Activated CD4-positive, alpha-beta T cell treated with anti-CD3 and anti-CD28 coated beads, Interleukin-2, amount 10 ng/mL, durations not matched to agents 7 days and 5 days (primary cell): Measurements from ENCODE around the gene GDF11. TPM values are rescaled to one million over a fixed set of nuclear protein-coding genes. Genes with fewer than 3 reads are reported as not detected.

Experiments
- CTCF ChIA-PET: fragments of 350-600 bp; sonication (Branson Sonifier 250); formaldehyde crosslinking; loops from one replicate; lab custom pipeline; 2021; ENCODE audit warnings: antibody characterized with exemption; lab: Charles Lee
- POLR2A ChIA-PET: fragments of 350-600 bp; sonication (Branson Sonifier 250); formaldehyde crosslinking; loops from one replicate; lab custom pipeline; 2021; ENCODE audit warnings: antibody characterized with exemption; lab: Charles Lee
- DNase-seq: peaks from one replicate; pipeline ENCODE4 v3.0.0-alpha.2; 2020
- H3K27ac Mint-ChIP-seq: one replicate; pipeline ENCODE4 v1.8.0; 2021; ENCODE audit warnings: mild to moderate bottlenecking, moderate library complexity, mixed read lengths
- H3K27me3 Mint-ChIP-seq: one replicate; pipeline ENCODE4 v1.8.0; 2021; ENCODE audit warnings: mixed read lengths
- H3K36me3 Mint-ChIP-seq: one replicate; pipeline ENCODE4 v1.8.0; 2021; ENCODE audit warnings: low read depth, mixed read lengths
- H3K4me1 Mint-ChIP-seq: one replicate; pipeline ENCODE4 v1.8.0; 2021; ENCODE audit warnings: mixed read lengths
- H3K4me3 Mint-ChIP-seq: one replicate; pipeline ENCODE4 v1.8.0; 2021; ENCODE audit warnings: mild to moderate bottlenecking, moderate library complexity, mixed read lengths
- H3K9me3 Mint-ChIP-seq: one replicate; pipeline ENCODE4 v1.8.0; 2021; ENCODE audit warnings: mixed read lengths
- total RNA-seq, 2 experiments: library from RNA; stranded (reverse); gene quantifications; one replicate each; pipeline ENCODE4 v1.2.3, GENCODE V29; 2021

GDF11 gene
- total RNA-seq, 2 experiments from 2014 or later: 9.7 to 10.4 TPM

DNA sequence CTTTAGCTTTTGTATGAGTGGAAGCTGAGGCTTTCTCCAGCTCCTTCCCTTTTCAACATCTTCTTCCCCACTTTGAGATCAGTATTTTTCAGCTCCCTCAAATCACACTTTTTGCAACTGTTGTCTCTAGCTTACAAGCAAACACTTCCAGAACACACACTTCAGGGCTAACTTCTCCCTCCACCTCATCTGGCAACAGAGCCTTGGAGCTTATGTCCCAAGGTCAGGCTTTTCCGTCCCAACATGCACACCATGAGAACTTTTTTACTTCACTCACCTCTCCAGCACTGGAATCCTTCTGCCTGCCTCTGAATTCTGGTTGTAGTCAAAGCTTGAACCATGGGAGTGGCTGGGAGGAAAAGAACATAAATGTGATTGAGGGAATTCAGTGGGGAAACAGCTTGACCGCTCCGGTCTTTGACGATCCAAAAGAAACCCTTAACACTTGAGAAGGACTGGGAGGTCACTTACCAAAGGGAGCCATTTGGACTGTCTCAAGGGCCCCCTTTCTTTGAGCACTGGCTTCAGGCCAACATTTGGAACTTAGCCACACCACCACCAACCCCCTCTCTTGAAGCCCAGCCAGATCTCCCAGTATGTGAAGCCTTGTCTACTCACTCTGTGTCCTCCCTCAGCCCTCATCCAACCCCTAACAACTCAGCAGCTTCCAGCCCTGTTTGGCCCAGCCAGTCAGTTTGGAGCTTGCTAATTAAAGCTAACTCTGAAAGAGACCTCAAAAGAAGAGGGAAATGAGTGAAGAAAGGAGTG lies 31.0 kb upstream of the GDF11 start:
- DNase-seq: no peak
- ChIA-PET POLR2A (interaction anchor here (0.6 kb wide), 1 partner anchor 72 kb away, joined by 5 read pairs; no protein-coding TSS in a partner anchor), CTCF (interaction anchor here (1.5 kb wide), 1 partner anchor 13 kb away, joined by 7 read pairs; no protein-coding TSS in a partner anchor)
- Mint-ChIP-seq H3K27me3 (peaks cover 45% of the 10 kb centered on the region), H3K27ac (no peak overlapping the region), H3K4me3 (no peak overlapping the region), H3K9me3 (no peaks in the 10 kb centered on the region), H3K36me3 (peaks cover 3% of the 10 kb centered on the region), H3K4me1 (peaks cover 31% of the 10 kb centered on the region)

DNA sequence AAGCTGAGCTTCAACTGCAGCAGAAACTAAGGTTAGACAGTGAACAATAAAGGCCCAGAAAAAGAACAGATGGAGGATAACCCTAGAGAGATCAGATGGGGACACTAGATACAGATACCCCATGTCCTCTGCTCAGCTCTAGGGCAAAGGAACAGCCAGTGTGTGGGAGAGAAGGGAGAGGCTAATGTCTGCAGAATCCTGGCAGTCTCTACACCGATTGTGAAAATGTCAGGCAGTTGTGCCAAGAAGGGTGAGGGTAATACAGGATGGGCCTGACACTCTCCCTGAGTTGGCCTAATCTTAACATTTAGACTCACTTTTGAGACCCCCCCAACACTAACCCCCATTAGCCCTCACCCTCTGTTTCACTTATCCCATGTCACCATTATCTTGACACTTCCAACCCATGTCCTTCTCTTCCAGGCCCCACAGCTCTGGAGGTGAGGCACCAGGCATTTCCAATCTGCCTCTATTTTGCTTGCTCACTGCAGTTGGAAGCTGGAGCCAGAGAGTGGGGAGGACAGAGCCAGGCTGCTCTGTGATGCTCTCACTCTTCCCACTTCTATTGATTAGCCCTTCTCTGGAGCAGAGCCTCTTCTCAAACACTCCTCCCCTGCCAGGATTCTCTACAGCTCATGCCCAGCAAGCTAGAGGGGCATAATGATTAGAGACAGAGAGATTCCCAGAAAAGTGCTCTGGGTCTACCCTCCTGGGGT lies 30.1 kb upstream of the GDF11 start:
- CTCF ChIA-PET: interaction anchor here (1.5 kb wide), 1 partner anchor 12 kb away, joined by 7 read pairs; no protein-coding TSS in a partner anchor
- Mint-ChIP-seq H3K9me3 (no peaks in the 10 kb centered on the region), H3K36me3 (peaks cover 11% of the 10 kb centered on the region), H3K4me3 (no peak overlapping the region), H3K27me3 (peaks cover 41% of the 10 kb centered on the region), H3K27ac (no peak overlapping the region), H3K4me1 (peaks cover 35% of the 10 kb centered on the region)
- no peak for DNase-seq
- POLR2A ChIA-PET: interaction anchor here (0.6 kb wide), 1 partner anchor 73 kb away, joined by 5 read pairs; no protein-coding TSS in a partner anchor

DNA sequence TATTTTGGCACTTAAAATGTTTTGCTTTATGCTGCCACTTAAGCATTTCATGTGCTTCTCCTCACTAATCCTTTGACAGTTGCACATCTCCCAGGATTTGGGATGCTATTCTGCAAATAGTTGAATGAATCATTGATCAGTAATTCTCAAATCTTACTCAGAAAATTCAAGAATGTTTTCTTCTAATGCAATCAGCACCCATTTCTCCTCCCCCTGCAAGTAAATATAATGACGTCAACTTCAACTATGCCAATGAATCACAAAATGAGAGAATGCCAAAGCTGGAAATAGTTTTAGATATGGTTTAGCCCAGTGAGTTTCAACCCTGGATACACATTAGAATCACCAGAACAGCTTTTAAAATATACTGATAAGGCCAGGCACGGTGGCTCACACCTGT lies 29.2 kb upstream of the GDF11 start:
- H3K27me3 Mint-ChIP-seq: peaks cover 34% of the 10 kb centered on the region
- no peaks in the 10 kb centered on the region for H3K9me3 Mint-ChIP-seq
- ChIA-PET CTCF (no interaction called here), POLR2A (no interaction called here)
- peaks cover 37% of the 10 kb centered on the region for H3K4me1 Mint-ChIP-seq
- DNase-seq: no peak
- no peak overlapping the region for H3K4me3 Mint-ChIP-seq
- peaks cover 20% of the 10 kb centered on the region for H3K36me3 Mint-ChIP-seq
- H3K27ac Mint-ChIP-seq: no peak overlapping the region

DNA sequence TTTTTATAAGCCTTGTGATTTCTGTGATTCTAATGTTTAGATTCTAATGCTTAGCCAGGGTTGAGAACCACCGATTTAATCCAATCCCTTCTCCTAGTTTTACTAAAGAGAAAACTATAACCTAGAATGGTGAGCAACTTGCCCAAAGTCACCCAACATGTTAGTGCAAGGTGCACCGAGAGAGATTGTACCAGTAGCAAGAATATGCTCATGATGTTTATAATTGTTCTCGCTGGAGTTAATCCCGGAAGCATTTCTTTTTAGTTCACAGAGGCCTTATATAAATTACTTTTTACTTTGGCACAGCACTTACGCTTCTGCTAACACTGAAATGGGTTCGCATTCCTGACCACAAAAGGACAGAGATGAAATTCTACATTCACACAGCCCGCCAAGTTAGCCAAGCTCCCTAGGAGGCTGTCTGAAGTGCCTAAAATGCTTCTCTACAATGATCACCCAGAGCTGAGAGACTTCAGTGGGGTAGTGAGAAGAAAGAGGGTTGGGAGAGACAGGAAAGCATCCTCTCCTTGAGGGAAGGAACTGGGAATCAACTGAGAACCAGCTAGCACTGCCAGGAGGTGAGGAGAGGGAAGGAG lies 27.7 kb upstream of the GDF11 start:
- no peak for DNase-seq
- Mint-ChIP-seq H3K27ac (peak overlapping the region; percentile 95), H3K4me1 (peaks cover 39% of the 10 kb centered on the region), H3K27me3 (peaks cover 22% of the 10 kb centered on the region), H3K9me3 (no peaks in the 10 kb centered on the region), H3K4me3 (peak overlapping the region; percentile 91), H3K36me3 (peaks cover 25% of the 10 kb centered on the region)
- POLR2A ChIA-PET: interaction anchor here (1.0 kb wide), 2 partner anchors 9 to 10 kb away, joined by 4 to 5 read pairs; no protein-coding TSS in a partner anchor
- CTCF ChIA-PET: interaction anchor here (1.0 to 9.0 kb wide), 9 partner anchors 9 to 210 kb away, joined by 3 to 75 read pairs (median 5); partner anchors contain the start of gene CD63

DNA sequence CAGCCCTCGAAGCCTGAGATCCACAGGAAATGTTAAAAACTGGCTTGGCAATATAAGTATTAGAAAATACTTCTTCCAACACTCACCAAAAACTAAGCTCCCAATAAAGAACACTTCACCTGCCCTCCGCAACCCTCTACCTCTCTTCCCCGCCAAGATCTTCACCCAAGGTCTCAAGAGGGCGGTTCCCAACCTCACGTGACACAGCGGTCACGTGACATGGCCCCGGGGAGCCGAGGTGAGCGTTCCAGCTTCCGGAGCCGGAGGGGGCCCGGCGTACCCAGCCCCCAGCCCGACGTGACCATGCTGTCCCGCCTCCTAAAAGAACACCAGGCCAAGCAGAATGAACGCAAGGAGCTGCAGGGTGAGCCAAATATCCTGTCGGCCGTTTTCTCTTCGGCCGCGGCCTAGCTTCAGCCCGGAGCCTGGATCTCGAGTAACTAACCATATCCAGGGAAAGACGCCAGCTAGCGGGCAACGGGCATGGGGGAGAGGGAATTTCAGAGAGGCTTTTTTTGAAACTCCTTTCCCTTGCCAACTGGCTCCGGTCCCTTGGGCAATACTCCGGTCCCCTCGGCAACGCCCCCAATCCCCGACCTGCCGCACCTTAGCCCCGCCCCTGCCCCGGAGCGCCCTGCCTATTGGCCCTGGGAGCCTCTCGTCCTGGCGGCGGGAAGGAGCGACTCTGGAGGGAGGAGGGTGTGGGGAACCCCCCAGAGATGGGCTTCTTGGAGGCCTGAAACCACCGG lies 26.9 kb upstream of the GDF11 start, which contains the start of gene BLOC1S1:
Gene BLOC1S1, plus strand, starts transcription at position 214 of the 749 bp plus-strand sequence. Its CDS starts 6 bp downstream, at position 220.
- peak within 1 kb of the TSS; percentile 95 for H3K27ac Mint-ChIP-seq
- peaks cover 26% of the 10 kb centered on the region for H3K36me3 Mint-ChIP-seq
- peaks cover 17% of the 10 kb centered on the region for H3K27me3 Mint-ChIP-seq
- H3K9me3 Mint-ChIP-seq: no peaks in the 10 kb centered on the region
- peak; percentile 95 for DNase-seq
- peak within 1 kb of the TSS; percentile 91 for H3K4me3 Mint-ChIP-seq
- H3K4me1 Mint-ChIP-seq: peaks cover 46% of the 10 kb centered on the region
- ChIA-PET CTCF (interaction anchor here (0.8 to 9.0 kb wide), 11 partner anchors 9 to 1396 kb away, joined by 3 to 75 read pairs (median 4); partner anchors contain the start of gene CD63), POLR2A (interaction anchor here (1.0 kb wide), 2 partner anchors 9 to 10 kb away, joined by 4 to 5 read pairs; no protein-coding TSS in a partner anchor)

DNA sequence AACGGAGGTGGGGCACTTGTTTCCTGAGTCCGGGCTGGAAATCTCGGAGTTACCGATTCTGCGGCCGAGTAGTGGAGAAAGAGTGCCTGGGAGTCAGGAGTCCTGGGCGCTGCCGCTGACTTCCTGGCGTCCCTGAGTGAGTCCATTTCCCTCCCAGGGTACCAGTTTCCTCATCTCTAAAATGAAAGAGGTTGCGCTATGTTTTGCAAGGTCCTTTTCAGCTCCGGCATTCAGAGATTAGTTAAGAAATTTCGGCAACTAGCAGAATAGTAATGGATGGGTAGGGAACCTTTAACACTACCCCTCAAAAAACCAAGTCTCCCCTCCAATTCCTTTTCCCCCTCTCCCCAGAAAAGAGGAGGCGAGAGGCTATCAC lies 26.4 kb upstream of the GDF11 start:
- peaks cover 46% of the 10 kb centered on the region for H3K4me1 Mint-ChIP-seq
- peaks cover 26% of the 10 kb centered on the region for H3K36me3 Mint-ChIP-seq
- ChIA-PET POLR2A (no interaction called here), CTCF (interaction anchor here (0.7 to 9.0 kb wide), 12 partner anchors 8 to 1396 kb away, joined by 3 to 75 read pairs (median 4); partner anchors contain the start of gene CD63)
- peak overlapping the region; percentile 91 for H3K4me3 Mint-ChIP-seq
- DNase-seq: no peak
- peak overlapping the region; percentile 95 for H3K27ac Mint-ChIP-seq
- no peaks in the 10 kb centered on the region for H3K9me3 Mint-ChIP-seq
- H3K27me3 Mint-ChIP-seq: peaks cover 16% of the 10 kb centered on the region

DNA sequence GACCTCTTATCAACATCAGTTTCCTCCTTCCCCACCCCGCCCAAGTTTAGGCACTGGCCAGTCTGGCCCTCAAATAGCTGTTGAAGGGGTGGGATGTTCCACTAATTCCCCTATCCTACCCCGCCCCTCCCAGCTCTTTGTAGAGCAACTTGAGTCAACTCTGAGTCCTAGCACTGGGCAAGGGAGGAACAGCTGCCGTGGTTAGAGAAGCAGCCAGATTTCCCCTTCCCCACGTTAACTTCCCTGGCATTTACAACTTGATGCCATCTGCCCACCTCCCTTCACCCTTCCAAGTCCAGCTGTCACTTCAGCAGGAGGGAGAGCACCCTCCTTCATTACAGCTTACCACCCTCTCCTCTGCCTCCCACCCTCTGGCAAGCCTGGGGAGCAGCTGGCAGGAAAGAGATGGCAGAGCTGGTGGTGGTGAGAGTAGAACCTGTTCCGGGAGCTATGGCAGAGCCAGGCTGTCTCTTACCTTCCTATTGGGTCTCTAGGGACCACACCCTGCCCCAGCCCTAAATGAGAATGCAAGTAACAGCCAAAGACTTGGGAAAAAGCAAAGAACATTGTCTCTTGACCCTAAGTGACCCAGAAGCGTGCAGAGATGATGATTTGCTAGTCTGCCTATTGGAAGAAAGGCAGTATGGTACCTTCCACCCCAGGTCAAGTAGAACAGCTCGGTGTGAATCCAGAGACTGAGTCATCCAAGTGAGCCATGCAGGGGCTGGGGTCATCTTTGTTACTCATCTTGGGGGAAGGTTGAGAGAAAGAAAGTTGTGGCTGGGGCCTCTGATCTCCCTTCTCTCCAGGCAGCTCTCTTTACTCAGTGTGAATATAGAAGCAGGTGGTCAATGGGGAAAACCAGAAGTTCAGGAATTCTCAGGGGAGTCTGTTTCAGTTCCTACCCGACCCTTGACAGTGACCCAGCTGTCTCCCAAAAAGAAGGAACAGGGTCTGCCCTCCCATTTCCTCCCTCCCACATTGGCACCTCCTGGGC lies 25.6 kb upstream of the GDF11 start:
- Mint-ChIP-seq H3K4me3 (peak overlapping the region; percentile 91), H3K36me3 (peaks cover 26% of the 10 kb centered on the region), H3K27ac (peak overlapping the region; percentile 95), H3K4me1 (peaks cover 46% of the 10 kb centered on the region), H3K9me3 (no peaks in the 10 kb centered on the region), H3K27me3 (peaks cover 11% of the 10 kb centered on the region)
- ChIA-PET CTCF (interaction anchor here (0.7 to 9.0 kb wide), 5 partner anchors 12 to 1395 kb away, joined by 3 to 75 read pairs (median 5); partner anchors contain the start of gene CD63), POLR2A (no interaction called here)
- no peak for DNase-seq

DNA sequence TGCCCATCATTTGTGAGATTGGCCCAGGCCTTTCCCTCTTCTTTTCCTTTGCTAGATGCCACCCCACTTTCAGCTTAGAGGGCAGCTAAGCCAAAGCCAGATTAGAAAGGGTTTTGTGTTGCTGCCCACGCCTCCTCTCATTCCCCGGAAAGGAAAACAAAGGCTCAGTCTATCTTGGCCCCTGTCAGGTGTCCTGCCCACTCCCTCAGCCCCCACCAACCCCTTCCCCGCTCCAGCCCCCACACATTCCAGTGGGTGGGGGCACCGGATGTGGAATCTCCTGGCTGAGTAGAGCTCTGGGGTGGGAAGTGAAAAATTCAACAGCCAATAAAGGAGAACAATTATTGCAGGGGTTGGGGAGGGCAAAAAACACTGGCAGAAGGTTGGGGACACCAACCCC lies 24.9 kb upstream of the GDF11 start:
- no peak for DNase-seq
- Mint-ChIP-seq H3K9me3 (no peaks in the 10 kb centered on the region), H3K4me3 (peak overlapping the region; percentile 91), H3K4me1 (peaks cover 46% of the 10 kb centered on the region), H3K27ac (peak overlapping the region; percentile 54), H3K36me3 (peaks cover 26% of the 10 kb centered on the region), H3K27me3 (peaks cover 4% of the 10 kb centered on the region)
- ChIA-PET POLR2A (no interaction called here), CTCF (interaction anchor here (3.6 to 9.0 kb wide), 2 partner anchors 11 to 20 kb away, joined by 17 to 75 read pairs; partner anchors contain the start of gene CD63)

DNA sequence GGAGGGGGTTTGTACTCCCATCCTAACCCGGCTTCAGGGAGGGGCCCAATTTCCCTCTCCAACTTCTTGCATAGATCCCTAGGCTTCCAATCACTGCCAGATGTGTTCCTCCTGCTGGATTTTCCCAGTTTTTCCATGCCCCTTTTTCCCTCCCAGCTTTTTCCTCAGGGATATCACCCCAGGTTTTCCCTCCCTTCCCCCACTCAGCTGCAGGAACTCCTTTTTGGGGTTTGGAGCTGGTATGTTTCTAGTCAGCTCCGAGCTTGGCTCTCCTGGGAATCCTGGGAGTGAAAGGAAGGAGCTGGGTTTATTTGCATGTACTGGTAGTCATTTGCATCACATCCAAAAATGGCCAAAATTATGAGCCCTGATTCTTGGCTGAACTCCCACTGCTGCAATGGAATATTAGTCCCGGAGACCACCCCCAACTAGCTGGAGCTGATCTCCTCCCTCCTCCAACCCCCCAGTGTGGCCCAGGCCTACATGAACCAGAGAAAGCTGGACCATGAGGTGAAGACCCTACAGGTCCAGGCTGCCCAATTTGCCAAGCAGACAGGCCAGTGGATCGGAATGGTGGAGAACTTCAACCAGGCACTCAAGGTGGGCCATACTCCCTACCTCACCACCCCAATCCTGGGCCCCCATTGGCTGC lies 24.2 kb upstream of the GDF11 start:
- ChIA-PET POLR2A (no interaction called here), CTCF (interaction anchor here (1.1 to 9.0 kb wide), 3 partner anchors 11 to 19 kb away, joined by 3 to 75 read pairs (median 17); partner anchors contain the start of gene CD63)
- H3K27ac Mint-ChIP-seq: peak overlapping the region; percentile 54
- H3K27me3 Mint-ChIP-seq: peaks cover 3% of the 10 kb centered on the region
- peaks cover 46% of the 10 kb centered on the region for H3K4me1 Mint-ChIP-seq
- DNase-seq: no peak
- H3K9me3 Mint-ChIP-seq: no peaks in the 10 kb centered on the region
- peaks cover 28% of the 10 kb centered on the region for H3K36me3 Mint-ChIP-seq
- H3K4me3 Mint-ChIP-seq: no peak overlapping the region

DNA sequence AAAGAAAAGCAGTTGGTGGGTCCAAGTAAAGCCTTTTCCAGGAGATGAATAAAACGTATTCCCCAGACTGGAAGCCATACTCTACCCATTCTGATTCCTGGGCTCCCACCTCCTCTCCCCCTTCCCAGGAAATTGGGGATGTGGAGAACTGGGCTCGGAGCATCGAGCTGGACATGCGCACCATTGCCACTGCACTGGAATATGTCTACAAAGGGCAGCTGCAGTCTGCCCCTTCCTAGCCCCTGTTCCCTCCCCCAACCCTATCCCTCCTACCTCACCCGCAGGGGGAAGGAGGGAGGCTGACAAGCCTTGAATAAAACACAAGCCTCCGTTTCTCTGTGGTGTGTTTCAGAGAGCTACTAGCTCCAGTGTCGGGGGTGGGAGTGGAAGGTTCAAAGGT lies 23.6 kb upstream of the GDF11 start:
- POLR2A ChIA-PET: no interaction called here
- Mint-ChIP-seq H3K27ac (no peak overlapping the region), H3K27me3 (peaks cover 3% of the 10 kb centered on the region), H3K36me3 (peaks cover 30% of the 10 kb centered on the region), H3K9me3 (no peaks in the 10 kb centered on the region), H3K4me1 (peaks cover 46% of the 10 kb centered on the region), H3K4me3 (no peak overlapping the region)
- CTCF ChIA-PET: interaction anchor here (0.8 to 9.0 kb wide), 3 partner anchors 10 to 214 kb away, joined by 3 to 75 read pairs (median 3); partner anchors contain the start of gene CD63
- no peak for DNase-seq
